Activated B cell treated with CpG ODN at 0.5 μM for 24 hours (primary cell): ENCODE results near the gene PLA2G6. TPM values are rescaled to one million over a fixed set of nuclear protein-coding genes. Genes with fewer than 3 reads are reported as not detected.

Experiments
- ATAC-seq: fragments of 200-7000 bp; cut with Tn5 transposase; one replicate; pipeline ENCODE4 v1.10.0; 2021; ENCODE audit warnings: low read depth, mild to moderate bottlenecking, moderate library complexity
- CTCF ChIA-PET: fragments of 350-600 bp; sonication (Branson Sonifier 250); formaldehyde crosslinking; loops from one replicate; lab custom pipeline; 2021; ENCODE audit warnings: antibody characterized with exemption; lab: Charles Lee
- POLR2A ChIA-PET: fragments of 350-600 bp; sonication (Branson Sonifier 250); formaldehyde crosslinking; loops from one replicate; lab custom pipeline; 2021; ENCODE audit warnings: antibody characterized with exemption; lab: Charles Lee
- DNase-seq: peaks from one replicate; pipeline ENCODE4 v3.0.0; 2022
- H3K27ac Mint-ChIP-seq: one replicate; pipeline ENCODE4 v1.8.0; 2020; ENCODE audit warnings: mixed read lengths
- H3K27me3 Mint-ChIP-seq: one replicate; pipeline ENCODE4 v1.8.0; 2021; ENCODE audit warnings: mixed read lengths
- H3K36me3 Mint-ChIP-seq: one replicate; pipeline ENCODE4 v1.8.0; 2021; ENCODE audit warnings: low read depth, mixed read lengths
- H3K4me1 Mint-ChIP-seq: one replicate; pipeline ENCODE4 v1.8.0; 2021; ENCODE audit warnings: mixed read lengths
- H3K4me3 Mint-ChIP-seq: one replicate; pipeline ENCODE4 v1.8.0; 2020; ENCODE audit warnings: mild to moderate bottlenecking, mixed read lengths
- H3K9me3 Mint-ChIP-seq: one replicate; pipeline ENCODE4 v1.8.0; 2020; ENCODE audit warnings: mixed read lengths
- CTCF ChIP-seq: fragments of 200-600 bp; IDR thresholded peaks from one replicate; pipeline ENCODE4 v1.8.0; 2022; ENCODE audit warnings: antibody characterized with exemption, mild to moderate bottlenecking
- intact Hi-C: fragments of 100-400 bp; cut with micrococcal nuclease; formaldehyde crosslinking; loops from one replicate; pipeline ENCODE4 v1.15.1; 2024
- total RNA-seq: library from RNA; stranded (reverse); gene quantifications from 2 replicates; pipeline ENCODE4 v1.2.3, GENCODE V29; 2022

Gene PLA2G6
- total RNA-seq, 1 donor from 2014 or later, result 64.0 TPM

GRCh38 chr22:38202437-38203089 is 20.9 kb upstream of the PLA2G6 start:
- Mint-ChIP-seq H3K4me3 (peak overlapping the region; percentile 86), H3K27ac (no peak overlapping the region), H3K36me3 (no peaks in the 10 kb centered on the region), H3K4me1 (peaks cover 51% of the 10 kb centered on the region), H3K9me3 (no peaks in the 10 kb centered on the region), H3K27me3 (no peaks in the 10 kb centered on the region)
- DNase-seq (peak; percentile 53), ATAC-seq (peak; percentile 30)
- ChIA-PET CTCF (interaction anchor here (1.0 to 2.1 kb wide), 2 partner anchors 13 to 151 kb away, joined by 4 to 8 read pairs; no protein-coding TSS in a partner anchor), POLR2A (interaction anchor here (1.1 to 1.7 kb wide), 5 partner anchors 12 to 52 kb away, joined by 3 to 11 read pairs (median 3); partner anchors contain the start of gene PLA2G6)
- TF ChIP-seq CTCF, result no peak
- intact Hi-C loops, result loop anchor here (1.0 to 10.0 kb wide), 4 partner anchors 12 to 370 kb away; partner anchors contain the start of genes DMC1 and PICK1

DNA sequence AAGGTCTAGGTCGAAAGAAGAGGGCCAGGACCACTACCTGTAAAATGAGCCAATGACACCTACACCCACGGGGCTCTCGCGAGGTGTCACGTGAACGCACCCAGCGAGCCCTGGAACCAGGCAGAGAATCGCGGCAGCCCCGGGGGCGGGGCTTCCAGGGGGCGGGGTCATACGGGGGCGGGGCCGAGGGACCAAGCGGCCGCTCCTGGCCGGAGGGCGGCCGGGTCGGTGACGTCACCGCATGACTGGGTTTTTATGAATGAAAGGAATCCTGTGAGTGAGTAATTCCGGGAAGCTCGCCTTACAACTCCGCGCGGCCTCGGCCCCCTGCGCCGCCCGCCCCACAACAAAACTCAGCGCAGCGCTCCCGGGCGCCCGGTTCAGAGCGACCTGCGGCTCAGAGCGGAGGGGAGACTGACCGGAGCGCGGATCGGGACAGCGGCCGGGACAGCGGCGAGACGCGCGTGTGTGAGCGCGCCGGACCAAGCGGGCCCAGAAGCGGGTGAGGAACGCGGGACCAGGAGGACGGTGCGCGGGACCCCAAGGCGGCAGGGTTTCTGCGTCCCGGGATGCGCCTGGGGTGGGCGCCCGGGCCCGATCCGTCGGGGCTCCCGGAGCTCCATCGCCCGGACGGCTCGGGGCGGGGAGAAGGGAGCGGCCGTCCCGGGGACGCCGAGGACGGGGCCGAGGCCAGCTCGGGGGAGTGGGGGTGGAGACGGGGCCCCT is 20.2 kb upstream of the PLA2G6 start, which contains the start of gene MAFF:
TSS of gene MAFF (plus strand) at position 284 of the 726 bp plus-strand sequence. CDS start 11,860 bp downstream, outside the sequence.
- DNase-seq (peak; percentile 73), ATAC-seq (peak; percentile 75)
- intact Hi-C loops, result loop anchor here (1.0 to 10.0 kb wide), 7 partner anchors 12 to 370 kb away; partner anchors contain the start of genes DMC1, PICK1 and PLA2G6
- Mint-ChIP-seq H3K27me3 (no peaks in the 10 kb centered on the region), H3K4me3 (peak within 1 kb of the TSS; percentile 86), H3K36me3 (no peaks in the 10 kb centered on the region), H3K4me1 (peaks cover 51% of the 10 kb centered on the region), H3K9me3 (no peaks in the 10 kb centered on the region), H3K27ac (peak within 1 kb of the TSS; percentile 35)
- POLR2A ChIA-PET, result interaction anchor here (0.8 to 1.7 kb wide), 7 partner anchors 13 to 150 kb away, joined by 3 to 11 read pairs (median 4); partner anchors contain the start of gene PLA2G6
- no peak for TF ChIP-seq CTCF
- CTCF ChIA-PET, result interaction anchor here (0.9 to 1.1 kb wide), 2 partner anchors 40 to 87 kb away, joined by 3 read pairs; no protein-coding TSS in a partner anchor

- DNase-seq (no peak), ATAC-seq (no peak)
- Mint-ChIP-seq H3K4me1 (peaks cover 51% of the 10 kb centered on the region), H3K4me3 (peak overlapping the region; percentile 83), H3K36me3 (no peaks in the 10 kb centered on the region), H3K9me3 (no peaks in the 10 kb centered on the region), H3K27me3 (no peaks in the 10 kb centered on the region), H3K27ac (peak overlapping the region; percentile 20)
- intact Hi-C loops, result loop anchor here (1.0 to 10.0 kb wide), 6 partner anchors 20 to 371 kb away; partner anchors contain the start of genes DMC1, PICK1 and PLA2G6
- TF ChIP-seq CTCF, result no peak
- ChIA-PET CTCF (interaction anchor here (0.9 to 1.1 kb wide), 2 partner anchors 39 to 86 kb away, joined by 3 read pairs; no protein-coding TSS in a partner anchor), POLR2A (interaction anchor here (0.7 to 1.7 kb wide), 7 partner anchors 12 to 149 kb away, joined by 3 to 11 read pairs (median 5); partner anchors contain the start of gene PLA2G6)
These were observed 19.7 kb upstream of the PLA2G6 start for GRCh38 chr22:38201371-38201710.

- Mint-ChIP-seq H3K4me1 (peaks cover 50% of the 10 kb centered on the region), H3K4me3 (no peak overlapping the region), H3K27me3 (peaks cover 3% of the 10 kb centered on the region), H3K27ac (no peak overlapping the region), H3K36me3 (no peaks in the 10 kb centered on the region), H3K9me3 (no peaks in the 10 kb centered on the region)
- CTCF ChIA-PET, result no interaction called here
- ATAC-seq, result no peak
- intact Hi-C loops, result loop anchor here (2.0 to 10.0 kb wide), 5 partner anchors 37 to 372 kb away; partner anchors contain the start of genes DMC1 and PICK1
- no peak for DNase-seq
- POLR2A ChIA-PET, result interaction anchor here (2.5 kb wide), 1 partner anchor 18 kb away, joined by 8 read pairs; the partner anchor contains the start of gene PLA2G6
- TF ChIP-seq CTCF, result no peak
These were observed 18.4 kb upstream of the PLA2G6 start for GRCh38 chr22:38199826-38200559.
